Progenitor cell of endocrine pancreas (in vitro differentiated cells): ENCODE measurements around the gene IGF2. TPM values are rescaled to one million over a fixed set of nuclear protein-coding genes. Genes with fewer than 3 reads are reported as not detected.

ENCODE experiments used
- DNase-seq: peaks from one replicate; pipeline ENCODE4 v3.0.0; 2021; ENCODE audit warnings: low spot score; ENCODE audit not compliant: unreplicated experiment
- H3K27ac Mint-ChIP-seq: 2 replicates; pipeline ENCODE4 v1.8.0; 2021; ENCODE audit warnings: mild to moderate bottlenecking, moderate library complexity, mixed read lengths
- H3K27me3 Mint-ChIP-seq: 2 replicates; pipeline ENCODE4 v1.8.0; 2021; ENCODE audit warnings: mixed read lengths
- H3K36me3 Mint-ChIP-seq: 2 replicates; pipeline ENCODE4 v1.8.0; 2022; ENCODE audit warnings: mixed read lengths; ENCODE audit not compliant: insufficient read depth
- H3K4me1 Mint-ChIP-seq: 2 replicates; pipeline ENCODE4 v1.8.0; 2021; ENCODE audit warnings: low read depth, mixed read lengths
- H3K4me3 Mint-ChIP-seq: 2 replicates; pipeline ENCODE4 v1.8.0; 2021; ENCODE audit warnings: low read depth, mild to moderate bottlenecking, moderate library complexity, mixed read lengths
- H3K9me3 Mint-ChIP-seq: 2 replicates; pipeline ENCODE4 v1.8.0; 2021; ENCODE audit warnings: low read depth, mixed read lengths
- total RNA-seq: library from RNA; stranded (reverse); gene quantifications from 2 replicates; pipeline ENCODE4 v1.2.1, GENCODE V29; 2021
- TF ChIP-seq, protein P1 (sequence below): fragments of 200-600 bp; sonication (generic); IDR thresholded peaks from one replicate; pipeline ENCODE4 v1.5.0; 2021; ENCODE audit warnings: antibody characterized with exemption, mild to moderate bottlenecking; ENCODE audit not compliant: unreplicated experiment

IGF2 gene
- total RNA-seq, 1 donor from 2014 or later, result 5,100 TPM

- H3K27ac Mint-ChIP-seq, result peak overlapping the region; percentile 33
- peak overlapping the region; percentile 91 for H3K4me3 Mint-ChIP-seq
- H3K4me1 Mint-ChIP-seq, result peaks cover 10% of the 10 kb centered on the region
Observed at GRCh38 chr11:2143799-2144543, 4.8 kb upstream of the IGF2 start.

DNA sequence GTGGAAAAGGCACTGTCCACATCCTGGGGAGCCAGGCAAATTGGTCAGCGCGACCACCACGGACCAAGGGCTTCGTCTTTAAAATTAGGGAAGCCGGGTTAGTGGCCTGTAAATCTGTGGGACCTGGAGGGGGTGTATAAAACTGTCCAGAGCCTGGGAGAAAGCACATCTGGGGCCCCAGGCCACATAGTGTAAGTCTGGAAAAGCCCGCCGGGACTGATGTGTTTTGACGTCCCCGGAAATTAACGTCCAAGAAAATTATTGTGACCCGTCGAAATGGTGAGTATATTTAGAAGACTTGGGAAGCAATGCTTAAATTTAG lies 4.2 kb upstream of the IGF2 start:
- no peak for DNase-seq
- Mint-ChIP-seq H3K4me1 (peaks cover 10% of the 10 kb centered on the region), H3K27ac (peak overlapping the region; percentile 33), H3K9me3 (no peaks in the 10 kb centered on the region), H3K36me3 (peaks cover 3% of the 10 kb centered on the region), H3K27me3 (peaks cover 65% of the 10 kb centered on the region), H3K4me3 (peak overlapping the region; percentile 91)
- TF ChIP-seq, protein P1, sequence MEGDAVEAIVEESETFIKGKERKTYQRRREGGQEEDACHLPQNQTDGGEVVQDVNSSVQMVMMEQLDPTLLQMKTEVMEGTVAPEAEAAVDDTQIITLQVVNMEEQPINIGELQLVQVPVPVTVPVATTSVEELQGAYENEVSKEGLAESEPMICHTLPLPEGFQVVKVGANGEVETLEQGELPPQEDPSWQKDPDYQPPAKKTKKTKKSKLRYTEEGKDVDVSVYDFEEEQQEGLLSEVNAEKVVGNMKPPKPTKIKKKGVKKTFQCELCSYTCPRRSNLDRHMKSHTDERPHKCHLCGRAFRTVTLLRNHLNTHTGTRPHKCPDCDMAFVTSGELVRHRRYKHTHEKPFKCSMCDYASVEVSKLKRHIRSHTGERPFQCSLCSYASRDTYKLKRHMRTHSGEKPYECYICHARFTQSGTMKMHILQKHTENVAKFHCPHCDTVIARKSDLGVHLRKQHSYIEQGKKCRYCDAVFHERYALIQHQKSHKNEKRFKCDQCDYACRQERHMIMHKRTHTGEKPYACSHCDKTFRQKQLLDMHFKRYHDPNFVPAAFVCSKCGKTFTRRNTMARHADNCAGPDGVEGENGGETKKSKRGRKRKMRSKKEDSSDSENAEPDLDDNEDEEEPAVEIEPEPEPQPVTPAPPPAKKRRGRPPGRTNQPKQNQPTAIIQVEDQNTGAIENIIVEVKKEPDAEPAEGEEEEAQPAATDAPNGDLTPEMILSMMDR, result no peak

More at GRCh38 chr11:2143799-2144543, 4.8 kb upstream of the IGF2 start:
- DNase-seq, result no peak
- H3K9me3 Mint-ChIP-seq, result no peaks in the 10 kb centered on the region
- TF ChIP-seq, protein P1, result peak; percentile 44
- peaks cover 3% of the 10 kb centered on the region for H3K36me3 Mint-ChIP-seq
- peaks cover 71% of the 10 kb centered on the region for H3K27me3 Mint-ChIP-seq

DNA sequence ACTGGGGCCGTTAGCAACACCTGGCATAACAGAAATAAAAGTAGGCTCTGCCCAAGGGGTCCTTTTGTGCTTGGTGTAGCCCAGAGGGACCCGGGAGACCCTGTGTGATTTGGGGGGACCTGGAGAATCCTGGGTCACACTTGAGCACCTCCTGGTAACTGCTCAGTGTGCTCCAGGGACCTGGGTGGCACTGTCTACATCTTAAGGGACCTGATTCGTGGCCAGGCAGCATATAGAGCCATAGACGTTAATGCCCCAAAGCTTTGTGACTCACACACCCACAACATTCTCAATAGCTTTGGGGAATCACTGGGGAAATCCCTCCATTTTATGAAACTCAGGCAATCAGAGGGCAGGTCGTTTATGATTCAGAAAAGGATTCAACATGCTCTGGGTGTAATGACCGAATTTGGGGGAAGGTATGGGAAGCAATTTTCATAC lies 3.6 kb upstream of the IGF2 start:
- peaks cover 3% of the 10 kb centered on the region for H3K36me3 Mint-ChIP-seq
- no peaks in the 10 kb centered on the region for H3K9me3 Mint-ChIP-seq
- TF ChIP-seq, protein P1, result no peak
- H3K4me3 Mint-ChIP-seq, result peak overlapping the region; percentile 91
- peaks cover 59% of the 10 kb centered on the region for H3K27me3 Mint-ChIP-seq
- DNase-seq, result no peak
- peaks cover 10% of the 10 kb centered on the region for H3K4me1 Mint-ChIP-seq
- H3K27ac Mint-ChIP-seq, result peak overlapping the region; percentile 87

GRCh38 chr11:2142300-2142759 lies 3.1 kb upstream of the IGF2 start:
- H3K4me3 Mint-ChIP-seq, result peak overlapping the region; percentile 91
- H3K4me1 Mint-ChIP-seq, result peaks cover 10% of the 10 kb centered on the region
- no peaks in the 10 kb centered on the region for H3K9me3 Mint-ChIP-seq
- H3K27me3 Mint-ChIP-seq, result peaks cover 59% of the 10 kb centered on the region
- peak overlapping the region; percentile 87 for H3K27ac Mint-ChIP-seq
- H3K36me3 Mint-ChIP-seq, result peaks cover 3% of the 10 kb centered on the region
- no peak for DNase-seq
- TF ChIP-seq, protein P1, result no peak

DNA sequence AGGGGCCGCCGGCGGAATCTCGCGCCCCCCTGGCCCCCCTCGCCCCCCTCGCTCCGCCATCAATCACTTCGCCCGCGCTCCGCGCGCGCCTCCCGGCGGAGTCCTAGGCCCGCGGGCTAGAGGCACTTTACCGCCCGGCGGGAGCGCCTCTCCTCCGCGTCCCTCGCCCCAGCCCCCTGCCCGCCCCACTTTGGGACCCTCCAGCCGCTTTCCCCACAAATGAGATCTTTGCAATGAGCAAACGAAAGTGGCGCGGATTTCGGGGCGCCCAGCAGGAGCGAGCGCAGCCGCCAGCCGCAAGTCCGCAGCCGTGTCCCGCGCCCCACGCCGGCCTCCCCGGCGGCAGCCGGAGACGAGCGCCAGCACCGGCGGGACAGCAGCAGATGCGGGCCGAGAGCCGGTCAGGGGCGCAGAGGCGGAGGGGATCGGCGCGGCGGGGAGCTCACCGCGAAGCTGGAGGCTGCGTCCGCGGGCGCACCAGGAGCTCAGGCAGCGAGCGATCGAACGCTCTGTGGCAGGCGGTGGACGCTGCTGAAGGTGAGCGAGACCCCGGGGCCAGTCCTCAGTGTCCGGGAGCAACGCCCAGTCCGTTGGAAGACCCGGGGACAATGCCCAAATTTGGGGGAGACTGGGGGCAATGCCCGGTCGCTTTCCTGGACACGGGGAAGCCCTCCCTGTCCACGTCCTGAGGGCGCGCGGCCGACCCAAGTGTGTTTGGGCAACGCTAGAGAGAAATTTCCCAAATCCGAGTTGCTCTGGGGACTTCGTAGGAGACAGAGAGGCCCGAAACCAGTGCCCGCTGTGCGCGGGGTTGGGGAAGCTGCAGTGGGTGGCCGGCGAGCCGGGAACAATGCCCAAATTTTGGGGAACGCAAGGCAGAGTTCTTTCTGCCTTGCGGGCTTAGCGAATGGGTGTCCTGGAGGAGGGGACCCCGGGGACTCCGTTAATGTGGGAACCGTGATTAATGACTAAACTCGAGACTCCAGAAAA lies 1.5 kb upstream of the IGF2 start:
- Mint-ChIP-seq H3K27me3 (peaks cover 53% of the 10 kb centered on the region), H3K36me3 (peaks cover 7% of the 10 kb centered on the region), H3K4me3 (peak overlapping the region; percentile 91), H3K27ac (peak overlapping the region; percentile 90), H3K9me3 (no peaks in the 10 kb centered on the region), H3K4me1 (peaks cover 11% of the 10 kb centered on the region)
- TF ChIP-seq, protein P1, result no peak
- DNase-seq, result no peak
